Psoas muscle (tissue), 8 donors: Measurements from ENCODE around the gene SMDT1. TPM values are rescaled to one million over a fixed set of nuclear protein-coding genes. Genes with fewer than 3 reads are reported as not detected.
"Not testable (repeated sequence)": the region's sequence is repeated elsewhere in the genome, so short reads cannot be mapped to it uniquely, and the experiment has no call there.

Source experiments
- ATAC-seq, 4 donors: fragments of 200-7000 bp; cut with Tn5 transposase; one replicate each; pipeline ENCODE4 v1.9.1; 2020; ENCODE audit warnings: moderate library complexity in 3 of 4, mild to moderate bottlenecking in 2 of 4
- DNase-seq, 2 donors: peaks; one replicate each; pipeline ENCODE4 v3.0.0-alpha.2; 2020
- H3K27ac ChIP-seq: fragments of 200-600 bp; one replicate; pipeline ENCODE4 v1.8.0; 2022
- H3K27me3 ChIP-seq, 3 donors: fragments of 200-600 bp in 1 of 3; one replicate each; pipeline versions ENCODE4 v1.6.1 to v1.8.0; 2013 to 2022; ENCODE audit warnings: low read length in 2 of 3, mild to moderate bottlenecking in 2 of 3, moderate library complexity in 1 of 3; ENCODE audit not compliant: insufficient read depth in 3 of 3
- H3K36me3 ChIP-seq, 2 donors: fragments of 200-600 bp in 1 of 2; one replicate each; pipeline versions ENCODE4 v1.6.1 to v1.8.0; 2013 to 2022; ENCODE audit warnings: low read depth in 1 of 2, mild to moderate bottlenecking in 1 of 2, moderate library complexity in 1 of 2; ENCODE audit not compliant: insufficient read depth in 1 of 2
- H3K4me1 ChIP-seq: fragments of 200-600 bp; one replicate; pipeline ENCODE4 v1.8.0; 2022
- H3K4me3 ChIP-seq: fragments of 200-600 bp; one replicate; pipeline ENCODE4 v1.8.0; 2022; ENCODE audit warnings: mild to moderate bottlenecking
- H3K9me3 ChIP-seq: fragments of 200-600 bp; one replicate; pipeline ENCODE4 v1.8.0; 2022
- WGBS, 3 donors: extraction: QIAGEN DNeasy Blood & Tissue Kit; methylation state at CpG; one replicate each; pipeline versions ENCODE4 v1.1.6 to v1.1.7; 2013; 5-methylcytosine and 5-hydroxymethylcytosine counted together
- intact Hi-C, 2 donors: fragments of 100-400 bp; cut with DNase I; formaldehyde crosslinking; loops; one replicate each; pipeline versions ENCODE4 v1.11.0 to v1.14.2; 2022
- polyA plus RNA-seq, 3 donors: library from polyadenylated mRNA; stranded (reverse); fragments of 200-250 nt; gene quantifications; one replicate each; pipeline ENCODE4 v1.2.3, GENCODE V29; 2013
- total RNA-seq, 4 donors: library from RNA; stranded (reverse); fragmentation: NEBNext Ultra II Directional in 2 of 4; extraction: Animal tissue kit (Norgen Biotek cat#: 25700) in 2 of 4; gene quantifications; one replicate each; pipeline versions ENCODE4 v1.2.1 to v1.2.4, GENCODE V29; 2021 to 2023
- TF ChIP-seq, protein P1 (sequence below): fragments of 200-600 bp; IDR thresholded peaks from one replicate; pipeline ENCODE4 v1.8.0; 2022; ENCODE audit warnings: antibody characterized with exemption
- donor health status: healthy with polysubstance abuse.
- donor health status: DM: no; HTN: no; CAD: no; lungs with moderate emphysema.
- donor health status: Bipolar disorder and iron deficiency.
- donor health status: healthy.
- donor health status: DM: yes; HTN: yes; CAD: no.
- donor health status: DM: no; HTN: no; CAD: no.
- donor health status: DM: no; HTN: no; CAD: no.
- donor health status: DM: yes; HTN: yes; CAD: no.

SMDT1 gene
- total and polyA plus RNA-seq, 7 donors = 117 to 198 (median 136) TPM

DNA sequence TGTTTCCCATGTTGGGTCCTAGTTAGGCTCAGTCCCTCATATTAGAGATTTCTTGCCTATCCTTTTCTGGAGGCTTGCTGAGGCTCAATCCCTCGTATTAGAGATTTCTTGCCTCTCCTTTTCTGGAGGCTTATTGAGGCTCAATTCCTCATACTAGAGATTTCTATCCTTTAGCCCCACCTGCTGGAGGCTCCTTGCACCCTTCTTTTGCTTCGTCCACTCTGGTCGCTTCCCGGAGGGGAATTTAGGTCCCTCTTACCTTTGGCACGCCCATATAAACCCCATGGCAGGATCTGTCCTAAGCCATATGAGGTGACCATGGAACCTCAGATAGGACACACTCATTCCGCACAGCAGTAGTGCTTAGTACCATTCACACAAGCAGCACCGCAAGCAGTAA, 35.2 kb downstream of the SMDT1 start:
- no peaks in the 10 kb centered on the region for H3K9me3 ChIP-seq
- DNase-seq (no peak), ATAC-seq (peak in 2 of 4 donors; percentile 32 to 73)
- 84 to 95% (median 93%) methylated on average over 7 of the region's 7 CpGs for whole genome bisulfite sequencing, 3 donors
- TF ChIP-seq, protein P1, sequence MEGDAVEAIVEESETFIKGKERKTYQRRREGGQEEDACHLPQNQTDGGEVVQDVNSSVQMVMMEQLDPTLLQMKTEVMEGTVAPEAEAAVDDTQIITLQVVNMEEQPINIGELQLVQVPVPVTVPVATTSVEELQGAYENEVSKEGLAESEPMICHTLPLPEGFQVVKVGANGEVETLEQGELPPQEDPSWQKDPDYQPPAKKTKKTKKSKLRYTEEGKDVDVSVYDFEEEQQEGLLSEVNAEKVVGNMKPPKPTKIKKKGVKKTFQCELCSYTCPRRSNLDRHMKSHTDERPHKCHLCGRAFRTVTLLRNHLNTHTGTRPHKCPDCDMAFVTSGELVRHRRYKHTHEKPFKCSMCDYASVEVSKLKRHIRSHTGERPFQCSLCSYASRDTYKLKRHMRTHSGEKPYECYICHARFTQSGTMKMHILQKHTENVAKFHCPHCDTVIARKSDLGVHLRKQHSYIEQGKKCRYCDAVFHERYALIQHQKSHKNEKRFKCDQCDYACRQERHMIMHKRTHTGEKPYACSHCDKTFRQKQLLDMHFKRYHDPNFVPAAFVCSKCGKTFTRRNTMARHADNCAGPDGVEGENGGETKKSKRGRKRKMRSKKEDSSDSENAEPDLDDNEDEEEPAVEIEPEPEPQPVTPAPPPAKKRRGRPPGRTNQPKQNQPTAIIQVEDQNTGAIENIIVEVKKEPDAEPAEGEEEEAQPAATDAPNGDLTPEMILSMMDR = peak; percentile 28
- H3K27me3 ChIP-seq = no peaks in the 10 kb centered on the region
- H3K4me3 ChIP-seq = no peak overlapping the region
- no peaks in the 10 kb centered on the region for H3K36me3 ChIP-seq
- H3K4me1 ChIP-seq = peaks cover 7% of the 10 kb centered on the region
- H3K27ac ChIP-seq = no peak overlapping the region
- intact Hi-C loops = loop anchor here in 1 of 2 donors (5.0 kb wide), 1 partner anchor 147 kb away; the partner anchor contains the start of gene SEPTIN3

DNA sequence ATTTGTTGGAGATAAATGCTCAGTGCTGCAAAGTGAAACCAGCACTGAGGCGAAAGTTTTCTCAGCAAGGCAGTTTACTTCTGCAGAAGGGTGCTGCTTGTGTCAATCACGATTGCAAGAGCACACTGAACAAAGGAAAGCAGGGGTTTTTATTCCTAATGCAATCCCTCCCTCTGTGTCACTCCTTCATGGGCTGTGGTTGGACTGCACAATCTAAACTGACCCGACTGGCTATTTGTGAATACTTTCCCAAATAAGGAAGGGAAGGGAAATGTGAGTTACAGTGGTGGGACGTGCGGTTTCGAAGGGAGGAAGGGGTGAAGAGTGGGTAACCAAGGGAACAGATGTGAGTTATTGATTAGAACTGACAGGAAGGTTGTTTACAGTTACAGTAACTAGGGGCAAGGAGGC, 35.9 kb downstream of the SMDT1 start:
- H3K27ac ChIP-seq, H3K4me3 ChIP-seq, H3K4me1 ChIP-seq, H3K9me3 ChIP-seq, ATAC-seq, intact Hi-C loops, H3K36me3 ChIP-seq, H3K27me3 ChIP-seq, DNase-seq: not testable (repeated sequence)
- whole genome bisulfite sequencing, 3 donors = 86 to 95% (median 94%) methylated on average over 6 of the region's 6 CpGs

DNA sequence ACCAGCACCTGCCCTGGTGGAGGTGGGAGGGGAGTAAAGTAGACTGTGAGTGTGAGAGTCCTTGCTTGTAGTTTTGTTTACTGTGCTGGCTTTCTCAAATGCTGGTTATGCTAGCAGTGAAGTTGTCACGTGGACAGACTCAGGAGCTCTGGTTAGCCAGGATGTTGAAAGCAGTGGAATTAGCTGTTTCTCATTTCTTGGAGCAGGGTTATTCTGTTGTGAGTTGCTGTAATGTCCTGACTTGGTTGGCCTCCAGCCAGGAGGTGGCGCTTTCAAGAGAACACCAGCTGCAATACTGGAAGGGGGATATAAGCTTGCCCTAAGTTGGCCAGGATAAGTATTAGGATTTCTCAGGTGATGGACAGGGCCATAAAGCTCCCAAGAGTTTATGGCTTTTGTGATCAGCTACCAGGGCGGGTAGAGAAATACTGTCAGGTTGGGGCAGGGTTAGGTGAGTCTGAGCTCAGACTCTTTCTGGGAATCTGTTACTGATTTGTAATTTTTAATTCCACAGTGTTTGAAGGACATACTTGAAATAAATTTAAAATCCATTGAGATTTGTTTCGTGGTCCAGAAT, 37.4 kb downstream of the SMDT1 start:
- Histone ChIP-seq H3K4me3 (no peak overlapping the region), H3K27me3 (no peaks in the 10 kb centered on the region), H3K9me3 (no peaks in the 10 kb centered on the region), H3K36me3 (no peaks in the 10 kb centered on the region), H3K27ac (no peak overlapping the region), H3K4me1 (peaks cover 7% of the 10 kb centered on the region)
- intact Hi-C loops = no loop called here
- 59 to 82% (median 62%) methylated on average over 4 of the region's 4 CpGs for WGBS, 3 donors
- TF ChIP-seq, protein P1 = no peak
- DNase-seq = peak; percentile 32 to 67
- peak in 3 of 4 donors; percentile 42 to 74 (median 66) for ATAC-seq

DNA sequence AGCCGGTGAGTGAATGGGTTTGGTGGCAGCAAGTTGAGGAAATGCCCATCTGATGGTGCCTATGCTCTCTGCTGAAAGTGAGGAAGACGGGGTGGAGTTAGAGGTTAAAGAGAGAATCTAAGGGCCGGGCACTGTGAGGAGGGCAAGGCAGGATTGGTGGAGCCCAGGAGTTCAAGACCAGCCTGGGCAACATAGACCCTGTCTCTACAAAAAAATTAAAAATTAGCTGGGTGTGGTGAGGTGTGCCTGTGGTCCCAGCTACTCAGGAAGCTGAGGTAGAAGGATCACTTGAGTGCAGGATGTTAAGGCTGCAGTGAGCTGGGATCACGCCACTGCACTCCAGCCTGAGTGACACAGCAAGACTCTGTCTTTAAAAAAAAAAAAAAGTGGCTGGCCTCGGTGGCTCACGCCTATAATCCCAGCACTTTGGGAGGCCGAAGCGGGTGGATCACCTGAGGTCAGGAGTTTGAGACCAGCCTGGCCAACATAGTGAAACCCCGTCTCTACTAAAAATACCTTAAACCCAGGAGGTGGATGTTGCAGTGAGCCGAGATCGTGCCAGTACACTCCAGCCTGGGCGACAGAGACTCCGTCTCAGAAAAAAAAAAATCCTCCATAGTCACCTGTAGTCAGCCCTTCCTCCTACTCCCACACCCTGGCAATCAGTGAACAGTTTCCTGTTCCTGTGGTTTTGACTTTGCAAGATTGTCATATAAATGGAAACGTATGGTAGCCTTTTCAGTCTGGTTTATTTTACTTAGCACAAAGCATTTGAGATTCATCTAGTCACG, 40.9 kb downstream of the SMDT1 start:
- H3K4me3 ChIP-seq, ATAC-seq, H3K4me1 ChIP-seq, H3K27me3 ChIP-seq, H3K9me3 ChIP-seq, intact Hi-C loops, H3K36me3 ChIP-seq, DNase-seq, H3K27ac ChIP-seq: not testable (repeated sequence)
- 77 to 86% (median 84%) methylated on average over 15 of the region's 15 CpGs for WGBS, 3 donors

DNA sequence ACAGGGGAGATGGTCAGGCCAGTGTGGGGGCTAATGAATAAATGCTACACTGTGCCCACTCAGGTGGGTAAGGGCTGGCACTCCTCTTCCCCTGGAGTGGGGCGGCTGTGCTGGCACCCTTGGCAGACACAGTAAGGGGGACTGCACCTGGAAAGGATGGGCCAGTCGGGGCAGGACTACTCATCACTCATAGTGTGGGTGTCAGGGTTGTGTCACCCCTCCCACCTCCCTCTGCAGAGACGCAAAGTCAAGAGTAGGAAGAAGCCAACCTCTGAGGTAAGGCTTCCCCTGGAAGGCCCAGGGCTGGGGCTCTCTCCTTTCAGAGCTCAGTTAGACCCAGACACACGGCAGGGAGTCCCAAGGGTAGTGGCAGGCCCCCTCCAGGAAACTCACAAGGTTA, 44.0 kb downstream of the SMDT1 start:
- H3K27me3 ChIP-seq, H3K9me3 ChIP-seq, H3K27ac ChIP-seq, H3K36me3 ChIP-seq, intact Hi-C loops, DNase-seq, ATAC-seq, H3K4me1 ChIP-seq, H3K4me3 ChIP-seq: not testable (repeated sequence)
- no CpG with 5 or more reads among the region's 4 CpGs for WGBS, 3 donors

DNA sequence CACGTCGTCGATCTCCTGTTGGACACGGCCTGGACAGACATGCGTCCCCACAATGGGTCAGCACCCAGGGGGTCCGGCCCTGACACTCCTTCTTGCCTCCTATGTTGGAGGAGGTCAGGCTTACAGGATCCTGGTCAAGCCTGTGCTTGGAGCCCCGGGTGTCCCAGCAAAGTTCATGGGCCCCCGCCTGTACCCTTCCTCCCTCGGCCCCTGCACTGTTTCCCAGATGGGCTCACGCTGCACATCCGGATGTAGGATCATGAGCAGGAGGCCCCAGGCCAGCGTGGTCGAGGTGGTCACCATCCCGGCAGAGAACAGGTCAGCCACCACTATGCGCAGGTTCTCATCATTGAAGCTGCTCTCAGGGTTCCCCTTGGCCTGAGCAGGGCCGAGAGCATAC, 48.1 kb downstream of the SMDT1 start:
- intact Hi-C loops = no loop called here
- ATAC-seq = no peak
- WGBS, 3 donors = 78 to 85% (median 79%) methylated on average over 16 of the region's 16 CpGs

DNA sequence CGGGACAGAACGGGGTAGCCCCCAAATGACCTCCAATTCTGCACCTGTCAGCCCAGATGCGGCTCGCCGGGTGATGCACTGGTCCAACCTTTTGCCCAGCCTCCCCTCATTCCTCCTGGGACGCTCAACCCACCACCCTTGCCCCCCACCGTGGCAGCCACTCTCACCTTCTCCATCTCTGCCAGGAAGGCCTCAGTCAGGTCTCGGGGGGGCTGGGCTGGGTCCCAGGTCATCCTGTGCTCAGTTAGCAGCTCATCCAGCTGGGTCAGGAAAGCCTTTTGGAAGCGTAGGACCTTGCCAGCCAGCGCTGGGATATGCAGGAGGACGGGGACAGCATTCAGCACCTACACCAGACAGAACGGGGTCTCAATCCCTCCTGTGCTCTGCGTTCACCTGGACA, 48.5 kb downstream of the SMDT1 start:
- DNase-seq, H3K36me3 ChIP-seq, intact Hi-C loops, H3K4me3 ChIP-seq, ATAC-seq, H3K27ac ChIP-seq, H3K27me3 ChIP-seq, H3K9me3 ChIP-seq, H3K4me1 ChIP-seq: not testable (repeated sequence)
- WGBS, 3 donors = 62 to 76% (median 67%) methylated on average over 12 to 13 of the region's 13 CpGs

More for the DNA sequence above, 48.1 kb downstream of the SMDT1 start:
- H3K27me3 ChIP-seq = no peaks in the 10 kb centered on the region
- TF ChIP-seq, protein P1 = no peak
- DNase-seq = no peak
- no peak overlapping the region for H3K4me3 ChIP-seq
- H3K27ac ChIP-seq = no peak overlapping the region
- H3K36me3 ChIP-seq = no peaks in the 10 kb centered on the region
- H3K9me3 ChIP-seq = no peaks in the 10 kb centered on the region
- no peaks in the 10 kb centered on the region for H3K4me1 ChIP-seq

DNA sequence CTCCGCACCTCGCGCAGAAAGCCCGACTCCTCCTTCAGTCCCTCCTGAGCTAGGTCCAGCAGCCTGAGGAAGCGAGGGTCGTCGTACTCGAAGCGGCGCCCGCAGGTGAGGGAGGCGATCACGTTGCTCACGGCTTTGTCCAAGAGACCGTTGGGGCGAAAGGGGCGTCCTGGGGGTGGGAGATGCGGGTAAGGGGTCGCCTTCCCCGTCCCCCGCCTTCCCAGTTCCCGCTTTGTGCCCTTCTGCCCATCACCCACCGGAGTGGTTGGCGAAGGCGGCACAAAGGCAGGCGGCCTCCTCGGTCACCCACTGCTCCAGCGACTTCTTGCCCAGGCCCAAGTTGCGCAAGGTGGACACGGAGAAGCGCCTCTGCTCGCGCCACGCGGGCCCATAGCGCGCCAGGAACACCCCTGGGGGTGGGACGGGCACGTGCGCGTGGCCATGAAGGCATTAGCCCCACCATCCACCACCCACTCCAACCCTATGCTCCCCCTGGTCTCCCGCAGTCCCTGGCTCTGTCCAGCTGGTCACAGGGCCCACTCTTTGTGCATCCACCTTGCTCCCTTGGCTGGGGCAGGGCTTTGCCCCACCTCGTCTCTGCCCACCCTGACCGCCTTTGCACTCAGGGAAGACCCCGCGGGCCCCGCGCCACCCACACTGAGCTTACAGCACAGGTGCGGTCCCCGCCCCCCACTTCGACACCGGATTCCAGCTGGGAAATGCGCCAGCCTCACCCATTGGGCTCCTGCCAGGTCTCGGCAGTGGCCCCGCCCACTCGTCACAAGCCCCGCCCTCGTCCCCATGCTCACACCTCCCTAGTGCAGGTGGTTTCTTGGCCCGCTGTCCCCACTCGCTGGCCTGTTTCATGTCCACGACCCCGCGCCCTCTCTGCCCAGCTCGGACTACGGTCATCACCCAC, 49.5 kb downstream of the SMDT1 start:
- H3K4me1 ChIP-seq, DNase-seq, intact Hi-C loops, H3K9me3 ChIP-seq, H3K36me3 ChIP-seq, H3K4me3 ChIP-seq, H3K27me3 ChIP-seq, H3K27ac ChIP-seq: not testable (repeated sequence)
- ATAC-seq = peak; percentile 22 to 40 (median 34)
- WGBS, 3 donors = 56 to 69% (median 66%) methylated on average over 55 to 65 of the region's 65 CpGs
